A549 (cell line): ENCODE data around the gene ADGRL3. TPM values are rescaled to one million over a fixed set of nuclear protein-coding genes. Genes with fewer than 3 reads are reported as not detected.

ENCODE experiments used
- ATAC-seq, 2 experiments: fragments of 200-7000 bp in 1 of 2; fragments of >200 bp in 1 of 2; cut with Nextera tagmentation in 1 of 2; cut with Tn5 transposase in 1 of 2; 3 replicates each; pipeline versions ENCODE4 v1.8.0 to v1.9.1; 2018 to 2020; ENCODE audit warnings: mild to moderate bottlenecking in 1 of 2, moderate library complexity in 1 of 2
- CTCF ChIA-PET: fragments of 300-600 bp; sonication (Branson Sonifier 250); formaldehyde crosslinking; extraction: SDS; loops from one replicate; lab custom pipeline; 2021; ENCODE audit warnings: antibody characterized with exemption, inconsistent platforms; lab: Yijun Ruan, JAX
- POLR2A ChIA-PET: fragments of 350-600 bp; formaldehyde crosslinking; extraction: SDS; loops from one replicate; lab custom pipeline; 2021; ENCODE audit warnings: antibody characterized with exemption, inconsistent platforms; lab: Yijun Ruan, JAX
- DNase-seq, 2 experiments: peaks; one replicate each; pipeline versions ENCODE4 v3.0.0 to v3.0.0-alpha.2; 2011 to 2016; ENCODE audit warnings: low read depth in 1 of 2, low spot score in 1 of 2
- FAIRE-seq: peaks from 2 replicates; lab custom pipeline; 2011; peaks lifted over from hg19 to GRCh38; lab: Jason Lieb, UNC
- H3K27ac ChIP-seq, 2 experiments: fragments of >200 bp; sonication (Bioruptor Twin); formaldehyde crosslinking; 3 replicates each; pipeline ENCODE4 v1.5.1; 2016 to 2017
- H3K4me1 ChIP-seq: fragments of >200 bp; sonication (Bioruptor Twin); formaldehyde crosslinking; 3 replicates; pipeline ENCODE4 v1.6.1; 2016
- H3K4me2 ChIP-seq: fragments of >200 bp; sonication (Bioruptor Twin); formaldehyde crosslinking; 3 replicates; pipeline ENCODE4 v1.6.1; 2016
- H3K4me3 ChIP-seq: fragments of >200 bp; sonication (Bioruptor Twin); formaldehyde crosslinking; 3 replicates; pipeline ENCODE4 v1.5.1; 2016
- H3K9me3 ChIP-seq: fragments of >200 bp; sonication (Bioruptor Twin); formaldehyde crosslinking; 3 replicates; pipeline ENCODE4 v1.6.1; 2016
- BHLHE40 ChIP-seq: IDR thresholded peaks from 2 replicates; pipeline ENCODE4 v1.6.1; 2012; ENCODE audit warnings: low read depth, low read length, inconsistent platforms
- CBX2 ChIP-seq: fragments of 200-600 bp; sonication (generic); IDR thresholded peaks from 2 replicates; pipeline ENCODE4 v1.6.1; 2016; ENCODE audit warnings: low read depth, mild to moderate bottlenecking, borderline replicate concordance
- CTCF ChIP-seq: fragments of >200 bp; sonication (Bioruptor Twin); formaldehyde crosslinking; IDR thresholded peaks from 3 replicates; pipeline ENCODE4 v1.5.1; 2016
- ELK1 ChIP-seq: fragments of 150-350 bp; IDR thresholded peaks from 2 replicates; pipeline ENCODE4 v1.6.1; 2014; ENCODE audit warnings: low read depth, mild to moderate bottlenecking, low read length
- ESRRA ChIP-seq: fragments of 150-350 bp; IDR thresholded peaks from 2 replicates; pipeline ENCODE4 v1.6.1; 2014; ENCODE audit warnings: mild to moderate bottlenecking, low read length, borderline replicate concordance
- HDAC2 ChIP-seq: fragments of 200-600 bp; sonication (generic); IDR thresholded peaks from 2 replicates; pipeline ENCODE4 v1.6.1; 2016
- HOXB13 ChIP-seq: fragments of 250-450 bp; sonication (Bioruptor Pico); IDR thresholded peaks from 2 replicates; pipeline ENCODE4 v1.5.0; 2020; ENCODE audit warnings: low read depth, mild to moderate bottlenecking, moderate library complexity
- HOXB5 ChIP-seq: fragments of 250-450 bp; sonication (Bioruptor Pico); IDR thresholded peaks from 2 replicates; pipeline ENCODE4 v1.5.0; 2020; ENCODE audit warnings: mild to moderate bottlenecking, moderate library complexity
- KDM1A ChIP-seq: fragments of 200-600 bp; sonication (generic); IDR thresholded peaks from 2 replicates; pipeline ENCODE4 v1.6.1; 2016; ENCODE audit warnings: low read depth, mild to moderate bottlenecking
- KDM5A ChIP-seq: fragments of 200-600 bp; sonication (generic); IDR thresholded peaks from 2 replicates; pipeline ENCODE4 v1.6.1; 2016; ENCODE audit warnings: antibody characterized with exemption, mild to moderate bottlenecking
- MAX ChIP-seq: IDR thresholded peaks from 2 replicates; pipeline ENCODE4 v1.6.1; 2012
- POLR2A ChIP-seq: IDR thresholded peaks from 2 replicates; pipeline ENCODE4 v1.6.1; 2012; ENCODE audit warnings: mild to moderate bottlenecking, low read length
- POLR2AphosphoS2 ChIP-seq: conservative IDR thresholded peaks from 2 replicates; pipeline ENCODE4 v1.6.1; 2012; ENCODE audit warnings: low read length, improper control_type of control experiment, inconsistent platforms
- RAD21 ChIP-seq, 2 experiments: fragments of >200 bp in 1 of 2; sonication (Bioruptor Twin) in 1 of 2; formaldehyde crosslinking in 1 of 2; IDR thresholded peaks in 1 of 2; conservative IDR thresholded peaks in 1 of 2; 2 replicates in 1 of 2; 3 replicates in 1 of 2; pipeline ENCODE4 v1.6.1; 2012 to 2018; ENCODE audit warnings: inconsistent platforms in 1 of 2
- SMC3 ChIP-seq: fragments of >200 bp; sonication (Bioruptor Twin); formaldehyde crosslinking; IDR thresholded peaks from 3 replicates; pipeline ENCODE4 v1.6.1; 2018; ENCODE audit warnings: inconsistent platforms
- ZFP36 ChIP-seq: fragments of 450-650 bp; IDR thresholded peaks from 2 replicates; pipeline ENCODE4 v1.6.1; 2014; ENCODE audit warnings: borderline replicate concordance; ENCODE audit not compliant: partially characterized antibody
- ZNF302 ChIP-seq: fragments of 250-450 bp; sonication (Bioruptor Pico); IDR thresholded peaks from 2 replicates; pipeline ENCODE4 v1.9.0; 2021; ENCODE audit warnings: inconsistent platforms, mild to moderate bottlenecking, moderate library complexity
- WGBS: methylation state at CpG from one replicate; pipeline ENCODE4 v1.1.6; 2017; ENCODE audit errors: missing lambda C conversion rate; 5-methylcytosine and 5-hydroxymethylcytosine counted together
- polyA plus RNA-seq, 4 experiments: library from polyadenylated mRNA; depleted of rRNA in 3 of 4; stranded (reverse); fragments of >200 nt; fragmentation: RNase III in 1 of 4; extraction: RNeasy Plus Mini Kit Qiagen cat#74134 plus additional on column Dnase treatment in 1 of 4; gene quantifications; 2 replicates in 3 of 4; 3 replicates in 1 of 4; pipeline ENCODE4 v1.2.3, GENCODE V29; 2011 to 2017

The ADGRL3 gene
- polyA plus RNA-seq, 2 of the 4 experiments (the other 2 are of a cell fraction): 0.05 to 0.12 TPM

GRCh38 chr4:61493041-61493440 is 292.9 kb downstream of the ADGRL3 start:
- DNase-seq (no peak), FAIRE-seq (no peak), ATAC-seq (no peak)
- Histone ChIP-seq H3K4me3 (no peak overlapping the region), H3K4me1 (no peaks in the 10 kb centered on the region), H3K27ac (no peak overlapping the region), H3K4me2 (peak overlapping the region; percentile 36; the same call in 2 of the 3 replicates), H3K9me3 (no peaks in the 10 kb centered on the region)
- TF ChIP-seq ZNF302 (CRISPR knock-in tag): no peak
- no peak for TF ChIP-seq CTCF
- no peak for TF ChIP-seq KDM5A
- no peak for TF ChIP-seq POLR2AphosphoS2
- TF ChIP-seq HOXB13 (CRISPR knock-in tag): no peak
- TF ChIP-seq HOXB5: no peak
- no peak for TF ChIP-seq KDM1A
- no peak for TF ChIP-seq BHLHE40
- TF ChIP-seq ESRRA: no peak
- no peak for TF ChIP-seq CBX2
- no peak for TF ChIP-seq ELK1
- TF ChIP-seq HDAC2: no peak
- no peak for TF ChIP-seq MAX
- ChIA-PET CTCF (no interaction called here), POLR2A (no interaction called here)
- 18% methylated on average over 4 of the region's 4 CpGs for WGBS

GRCh38 chr4:61493470-61493869 is 293.3 kb downstream of the ADGRL3 start:
- FAIRE-seq (no peak), ATAC-seq (no peak), DNase-seq (peak in 1 of 2 experiments; percentile 11)
- no peaks in the 10 kb centered on the region for H3K4me1 ChIP-seq
- H3K4me2 ChIP-seq: peak overlapping the region; percentile 36; the same call in 2 of the 3 replicates
- TF ChIP-seq POLR2A (no peak), HOXB5 (no peak), CTCF (no peak)
- 31% methylated on average over 6 of the region's 6 CpGs for WGBS
- no peak overlapping the region for H3K27ac ChIP-seq
- POLR2A ChIA-PET: no interaction called here
- no peak overlapping the region for H3K4me3 ChIP-seq
- H3K9me3 ChIP-seq: no peaks in the 10 kb centered on the region
- CTCF ChIA-PET: no interaction called here

- ChIA-PET CTCF (no interaction called here), POLR2A (no interaction called here)
- TF ChIP-seq ZFP36: no peak
- TF ChIP-seq RAD21 (conservative IDR thresholded peaks at IDR 0.05 in 1 of 2, IDR thresholded peaks at IDR 0.05 in 1 of 2): peak in 1 of 2 experiments; percentile 17; a peak in 1 of 5 replicates
- peak; percentile 17; the same call in 1 of the 3 replicates for TF ChIP-seq SMC3
- ATAC-seq (no peak), FAIRE-seq (no peak), DNase-seq (no peak)
- Histone ChIP-seq H3K4me2 (no peak overlapping the region), H3K4me1 (no peaks in the 10 kb centered on the region), H3K4me3 (no peak overlapping the region), H3K27ac (no peak overlapping the region), H3K9me3 (no peaks in the 10 kb centered on the region)
These were observed 300.8 kb downstream of the ADGRL3 start for GRCh38 chr4:61500883-61501282.
